Fibroblast of mammary gland (primary cell): ENCODE measurements around the gene AGAP1.

Experiments
- DNase-seq: peaks from one replicate; pipeline ENCODE4 v3.0.0-alpha.2; 2010; ENCODE audit warnings: low read depth
- H3K4me3 ChIP-seq: 2 replicates; pipeline ENCODE4 v1.5.1; 2011; ENCODE audit warnings: low read depth, mild to moderate bottlenecking, low read length, moderate library complexity; ENCODE audit not compliant: control insufficient read depth
- TF ChIP-seq, protein P1 (sequence below): conservative IDR thresholded peaks from 2 replicates; pipeline ENCODE4 v1.5.1; 2011; ENCODE audit warnings: low read depth, low read length, inconsistent platforms; ENCODE audit not compliant: control insufficient read depth, insufficient read depth

Gene AGAP1

DNA sequence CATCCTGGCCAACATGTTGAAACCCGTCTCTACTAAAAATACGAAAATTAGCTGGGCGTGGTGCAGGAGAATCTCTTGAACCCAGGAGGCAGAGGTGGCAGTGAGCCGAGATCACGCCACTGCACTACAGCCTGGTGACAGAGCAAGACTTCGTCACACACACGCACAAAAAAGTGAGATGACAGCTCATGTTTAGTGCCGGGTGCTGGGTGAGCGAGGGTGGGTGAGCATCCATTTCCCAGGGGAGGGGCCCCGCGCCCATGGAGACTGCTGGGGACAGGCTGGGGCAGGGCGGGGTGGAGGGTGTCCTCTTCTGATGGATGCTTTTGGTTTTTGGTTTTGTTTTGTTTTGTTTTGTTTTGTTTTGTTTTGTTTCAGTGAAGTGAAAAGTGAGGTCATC is 467.9 kb downstream of the AGAP1 start:
- DNase-seq: no peak
- TF ChIP-seq, protein P1, sequence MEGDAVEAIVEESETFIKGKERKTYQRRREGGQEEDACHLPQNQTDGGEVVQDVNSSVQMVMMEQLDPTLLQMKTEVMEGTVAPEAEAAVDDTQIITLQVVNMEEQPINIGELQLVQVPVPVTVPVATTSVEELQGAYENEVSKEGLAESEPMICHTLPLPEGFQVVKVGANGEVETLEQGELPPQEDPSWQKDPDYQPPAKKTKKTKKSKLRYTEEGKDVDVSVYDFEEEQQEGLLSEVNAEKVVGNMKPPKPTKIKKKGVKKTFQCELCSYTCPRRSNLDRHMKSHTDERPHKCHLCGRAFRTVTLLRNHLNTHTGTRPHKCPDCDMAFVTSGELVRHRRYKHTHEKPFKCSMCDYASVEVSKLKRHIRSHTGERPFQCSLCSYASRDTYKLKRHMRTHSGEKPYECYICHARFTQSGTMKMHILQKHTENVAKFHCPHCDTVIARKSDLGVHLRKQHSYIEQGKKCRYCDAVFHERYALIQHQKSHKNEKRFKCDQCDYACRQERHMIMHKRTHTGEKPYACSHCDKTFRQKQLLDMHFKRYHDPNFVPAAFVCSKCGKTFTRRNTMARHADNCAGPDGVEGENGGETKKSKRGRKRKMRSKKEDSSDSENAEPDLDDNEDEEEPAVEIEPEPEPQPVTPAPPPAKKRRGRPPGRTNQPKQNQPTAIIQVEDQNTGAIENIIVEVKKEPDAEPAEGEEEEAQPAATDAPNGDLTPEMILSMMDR: no peak

DNA sequence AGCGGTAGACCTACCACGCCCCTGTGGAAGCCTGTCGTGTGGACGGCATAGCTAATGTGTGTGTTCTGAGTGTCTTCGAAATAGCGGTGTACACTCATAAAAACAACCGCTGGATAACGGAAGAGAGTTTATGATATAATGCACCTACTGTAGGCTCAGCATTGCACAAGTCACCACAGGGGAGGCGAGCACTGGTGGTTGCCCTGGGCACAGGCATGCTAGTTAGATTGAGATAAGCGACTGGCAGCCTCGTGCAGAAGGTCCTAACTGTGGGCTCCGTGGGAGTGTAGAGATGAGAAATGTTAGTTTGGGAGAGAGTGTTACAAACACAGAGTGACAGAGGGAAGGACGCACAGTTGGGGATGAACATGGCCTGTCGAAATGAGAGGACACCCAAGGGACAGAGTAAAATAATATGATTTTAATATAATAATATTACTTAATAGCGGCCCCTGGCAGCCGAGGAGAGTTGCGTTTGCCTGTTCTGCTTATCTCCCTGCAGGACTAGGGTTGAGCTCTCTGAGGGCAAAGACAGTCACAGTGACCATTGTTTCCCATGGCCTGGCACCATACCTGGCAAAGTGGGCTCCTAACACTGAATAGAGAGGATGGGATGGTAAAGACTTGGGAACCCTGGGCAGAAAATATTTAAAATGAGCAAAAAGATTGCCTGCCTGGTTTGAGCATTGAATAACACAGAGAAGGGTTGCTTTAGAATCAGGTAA is 470.2 kb downstream of the AGAP1 start:
- TF ChIP-seq, protein P1: no peak

More for the DNA sequence above, 467.9 kb downstream of the AGAP1 start:
- H3K4me3 ChIP-seq: no peak overlapping the region

DNA sequence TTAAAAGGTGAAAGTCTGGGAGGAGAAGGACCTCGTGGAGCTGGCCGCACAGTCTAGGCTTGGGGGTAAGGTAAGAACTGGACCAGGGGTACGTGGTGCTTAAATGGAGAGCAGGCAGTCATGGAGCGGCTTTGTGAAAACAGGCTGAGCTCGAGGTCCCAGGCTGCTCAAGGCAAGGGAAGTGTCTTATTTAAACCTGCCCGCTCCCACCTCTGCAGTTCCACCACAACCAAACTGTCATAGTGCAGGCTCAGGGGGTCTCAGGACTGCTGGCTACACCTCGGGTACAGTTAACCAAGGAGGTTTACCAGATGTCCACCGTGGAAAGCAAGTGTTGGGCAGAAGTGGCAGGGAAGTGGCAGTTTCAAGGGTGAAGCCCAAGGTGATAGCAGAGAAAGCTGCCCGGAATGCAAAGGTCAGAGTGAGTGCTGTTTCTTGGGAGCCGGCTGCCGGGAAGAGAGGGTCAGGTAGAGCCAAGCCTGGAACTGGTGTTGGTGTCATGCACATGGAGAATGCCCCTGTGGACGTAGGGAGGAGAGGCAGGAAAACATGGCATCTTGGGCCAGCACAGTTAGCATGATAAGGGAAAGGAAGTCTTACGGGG is 471.0 kb downstream of the AGAP1 start:
- no peak overlapping the region for H3K4me3 ChIP-seq
- no peak for DNase-seq
- TF ChIP-seq, protein P1: no peak

More for the DNA sequence above, 470.2 kb downstream of the AGAP1 start:
- H3K4me3 ChIP-seq: no peak overlapping the region
- DNase-seq: no peak

DNA sequence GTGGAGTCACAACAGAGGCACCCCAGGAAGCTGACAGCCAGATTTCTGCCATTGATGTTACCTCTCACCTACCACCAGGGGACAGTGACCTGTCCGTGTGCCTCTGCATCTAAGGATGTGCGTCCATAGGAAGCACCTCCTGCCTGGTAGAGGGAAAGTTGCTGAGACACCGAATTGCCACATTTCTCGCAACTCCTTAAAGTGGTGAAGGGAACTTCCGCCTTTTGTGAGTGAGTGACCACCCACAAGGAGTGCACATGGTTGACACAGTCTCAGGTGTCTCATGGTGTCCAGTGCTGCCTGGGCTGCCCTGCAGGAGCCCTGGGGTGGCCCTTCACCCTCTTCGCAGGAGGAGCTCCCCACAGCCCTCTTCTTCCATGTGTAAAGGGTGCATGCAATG is 472.6 kb downstream of the AGAP1 start:
- H3K4me3 ChIP-seq: no peak overlapping the region
- no peak for DNase-seq
- TF ChIP-seq, protein P1: no peak

DNA sequence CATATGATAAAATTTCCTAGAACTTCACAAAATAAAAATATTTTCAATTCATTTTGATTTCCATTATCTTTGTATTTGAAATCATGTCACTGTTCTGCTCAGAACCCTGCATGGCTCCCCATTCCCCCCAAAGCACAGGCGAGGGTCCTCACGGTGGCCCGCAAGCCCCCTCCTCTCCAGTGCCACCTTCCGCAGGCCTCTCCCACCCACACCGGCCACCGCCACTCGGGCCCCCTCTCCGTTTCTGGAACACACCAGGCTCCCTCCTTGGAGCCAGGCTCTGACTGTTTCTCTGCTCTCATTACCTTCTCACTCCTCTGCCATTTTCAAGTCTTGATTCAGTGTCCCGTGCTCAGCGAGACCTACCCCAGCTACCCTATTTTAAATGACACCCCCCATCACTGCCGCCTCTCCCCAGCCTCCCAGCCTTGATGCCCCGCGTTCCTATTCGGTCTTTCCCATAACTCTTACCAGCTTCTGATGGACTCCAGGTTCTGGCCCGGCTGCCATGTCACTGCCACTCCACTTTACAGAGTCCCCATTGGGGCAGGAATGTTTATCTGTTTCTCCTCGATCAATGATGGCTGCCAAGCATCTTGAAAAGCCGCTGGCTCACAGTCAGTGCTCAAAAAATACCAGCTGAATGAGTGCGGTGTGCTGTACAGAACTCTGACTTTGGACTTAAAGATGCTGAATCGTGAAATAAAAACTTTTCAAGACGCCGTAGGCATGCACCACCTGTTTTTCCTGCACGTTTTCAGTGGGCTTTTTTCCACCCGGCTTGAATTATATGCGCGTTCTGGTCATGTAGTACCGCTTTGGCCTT is 473.3 kb downstream of the AGAP1 start:
- TF ChIP-seq, protein P1: no peak
- H3K4me3 ChIP-seq: no peak overlapping the region
- no peak for DNase-seq

DNA sequence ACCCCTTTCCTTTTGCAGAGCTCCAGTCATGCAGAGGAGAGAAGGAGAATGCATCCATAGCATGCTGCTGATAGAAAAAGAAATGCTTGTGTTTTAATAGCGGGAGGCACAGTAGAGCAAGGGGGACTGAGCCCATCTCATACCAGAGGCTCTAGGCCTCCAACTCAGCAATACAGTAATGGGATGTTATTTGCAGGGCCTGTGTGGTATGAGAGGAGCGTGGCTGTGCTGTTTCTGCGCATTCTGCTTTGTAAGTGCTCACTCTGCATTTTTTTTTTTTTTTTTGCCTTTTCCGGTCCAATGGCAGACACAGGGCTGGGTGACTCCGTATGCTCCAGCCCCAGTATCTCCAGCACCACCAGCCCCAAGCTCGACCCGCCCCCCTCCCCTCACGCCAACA is 474.3 kb downstream of the AGAP1 start:
- DNase-seq: no peak
- TF ChIP-seq, protein P1: no peak
- no peak overlapping the region for H3K4me3 ChIP-seq
